HG03575 (cell line): ENCODE measurements around the gene PCDH20.

Experiments used
- ATAC-seq: cut with Tn5 transposase; IDR thresholded peaks from one replicate; pipeline ENCODE4 v1.9.1; 2021; ENCODE audit not compliant: unreplicated experiment, insufficient number of reproducible peaks, low FRiP score; ENCODE audit errors: extremely low read depth

The PCDH20 gene, protein sequence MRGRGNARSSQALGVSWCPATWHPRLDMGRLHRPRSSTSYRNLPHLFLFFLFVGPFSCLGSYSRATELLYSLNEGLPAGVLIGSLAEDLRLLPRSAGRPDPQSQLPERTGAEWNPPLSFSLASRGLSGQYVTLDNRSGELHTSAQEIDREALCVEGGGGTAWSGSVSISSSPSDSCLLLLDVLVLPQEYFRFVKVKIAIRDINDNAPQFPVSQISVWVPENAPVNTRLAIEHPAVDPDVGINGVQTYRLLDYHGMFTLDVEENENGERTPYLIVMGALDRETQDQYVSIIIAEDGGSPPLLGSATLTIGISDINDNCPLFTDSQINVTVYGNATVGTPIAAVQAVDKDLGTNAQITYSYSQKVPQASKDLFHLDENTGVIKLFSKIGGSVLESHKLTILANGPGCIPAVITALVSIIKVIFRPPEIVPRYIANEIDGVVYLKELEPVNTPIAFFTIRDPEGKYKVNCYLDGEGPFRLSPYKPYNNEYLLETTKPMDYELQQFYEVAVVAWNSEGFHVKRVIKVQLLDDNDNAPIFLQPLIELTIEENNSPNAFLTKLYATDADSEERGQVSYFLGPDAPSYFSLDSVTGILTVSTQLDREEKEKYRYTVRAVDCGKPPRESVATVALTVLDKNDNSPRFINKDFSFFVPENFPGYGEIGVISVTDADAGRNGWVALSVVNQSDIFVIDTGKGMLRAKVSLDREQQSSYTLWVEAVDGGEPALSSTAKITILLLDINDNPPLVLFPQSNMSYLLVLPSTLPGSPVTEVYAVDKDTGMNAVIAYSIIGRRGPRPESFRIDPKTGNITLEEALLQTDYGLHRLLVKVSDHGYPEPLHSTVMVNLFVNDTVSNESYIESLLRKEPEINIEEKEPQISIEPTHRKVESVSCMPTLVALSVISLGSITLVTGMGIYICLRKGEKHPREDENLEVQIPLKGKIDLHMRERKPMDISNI

DNA sequence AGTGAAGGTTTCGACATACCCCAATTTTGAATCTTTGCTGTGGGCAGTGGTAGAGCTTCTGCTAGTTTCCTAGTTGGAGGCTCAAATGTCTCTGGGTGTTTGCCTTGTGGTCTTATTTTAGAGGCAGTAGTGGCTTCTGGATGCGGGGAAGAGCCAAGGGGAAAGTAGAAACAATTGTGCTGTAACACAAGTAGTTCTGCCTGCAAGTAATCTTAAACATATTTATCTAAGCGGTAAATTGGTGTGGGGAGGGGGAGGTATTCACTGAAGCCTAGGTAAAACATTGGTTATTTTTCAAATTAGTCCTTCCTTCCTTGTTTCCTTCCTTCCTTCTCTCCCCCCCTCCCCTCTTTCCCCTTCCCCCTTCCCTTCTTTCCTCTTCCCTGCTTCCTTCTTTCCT is at the start of gene PCDH20:
Gene PCDH20, minus strand, starts transcription at position 101 of the 400 bp plus-strand sequence. CDS start 691 bp downstream, outside the sequence.
- ATAC-seq: no peak

DNA sequence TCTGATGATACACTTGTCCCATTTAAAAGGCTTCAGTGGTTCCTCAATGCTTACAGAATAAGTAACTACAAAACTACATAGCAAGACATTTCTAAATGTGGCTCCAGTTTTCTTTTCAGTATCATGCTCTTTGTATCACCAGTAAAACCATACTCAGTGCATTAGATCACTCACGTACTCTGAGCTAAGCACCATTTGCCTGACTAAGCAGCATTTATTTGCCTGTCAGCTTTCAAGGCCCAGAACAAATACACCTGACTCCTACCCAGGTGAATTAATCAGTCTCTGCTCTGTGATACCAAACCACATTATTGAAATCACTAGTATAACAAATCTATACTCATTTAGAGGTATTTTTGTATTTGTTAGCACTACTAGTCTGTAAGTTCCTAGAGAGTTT is 47.4 kb upstream of the PCDH20 start:
- ATAC-seq: no peak

DNA sequence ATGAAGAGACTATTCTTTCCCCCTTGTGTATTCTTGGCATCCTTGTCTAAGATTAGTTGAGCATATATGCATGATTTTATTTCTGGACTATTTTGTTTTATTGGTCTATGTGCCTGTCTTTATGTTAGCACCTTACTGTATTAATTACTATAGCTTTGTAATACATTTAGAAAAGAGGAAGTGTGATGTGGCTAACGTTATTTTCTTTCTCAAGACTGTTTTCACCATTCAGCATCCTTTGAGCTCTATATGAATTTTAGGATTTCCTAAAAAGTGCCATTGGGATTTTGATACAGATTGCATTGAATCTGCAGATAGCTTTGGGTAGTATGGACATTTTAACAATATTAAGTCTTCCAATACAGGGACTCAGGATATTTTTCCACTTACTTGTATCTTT is 37.5 kb upstream of the PCDH20 start:
- no peak for ATAC-seq

DNA sequence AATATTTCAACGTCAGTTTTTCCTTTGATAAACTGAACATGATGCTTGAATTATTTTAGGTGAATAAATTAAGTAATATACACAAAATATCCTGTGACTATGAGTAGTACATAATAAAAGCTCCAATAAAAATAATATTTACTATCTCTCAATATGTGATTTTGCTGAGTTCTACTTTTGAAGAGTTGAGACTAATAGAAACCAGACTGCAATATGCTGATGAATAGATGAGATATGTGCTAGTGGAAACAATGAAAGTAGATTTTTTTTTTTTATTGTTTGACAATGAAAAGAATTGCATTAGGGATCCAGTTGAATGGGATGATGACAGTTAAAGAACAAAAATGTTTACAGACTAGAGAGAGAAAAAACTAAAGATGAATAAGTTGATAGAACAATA is 16.4 kb upstream of the PCDH20 start:
- no peak for ATAC-seq

DNA sequence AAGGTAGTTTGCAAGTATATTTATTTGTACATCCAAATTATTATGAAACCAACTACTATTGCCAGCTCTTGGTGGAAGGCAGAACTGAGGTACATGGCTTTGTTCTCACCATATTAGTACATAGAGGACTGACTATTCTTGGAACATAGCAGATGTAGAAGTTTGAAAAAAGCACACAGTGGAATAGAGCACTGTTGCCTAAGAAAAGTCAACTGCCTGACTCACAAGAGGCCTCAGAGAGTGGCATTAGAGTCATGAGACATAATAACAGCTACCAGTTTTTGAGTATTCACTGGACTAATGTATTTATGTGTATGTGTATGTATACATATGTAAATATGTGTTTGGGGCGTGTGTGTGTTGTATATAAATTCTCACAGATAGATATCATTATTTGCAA is 8.3 kb upstream of the PCDH20 start:
- no peak for ATAC-seq

DNA sequence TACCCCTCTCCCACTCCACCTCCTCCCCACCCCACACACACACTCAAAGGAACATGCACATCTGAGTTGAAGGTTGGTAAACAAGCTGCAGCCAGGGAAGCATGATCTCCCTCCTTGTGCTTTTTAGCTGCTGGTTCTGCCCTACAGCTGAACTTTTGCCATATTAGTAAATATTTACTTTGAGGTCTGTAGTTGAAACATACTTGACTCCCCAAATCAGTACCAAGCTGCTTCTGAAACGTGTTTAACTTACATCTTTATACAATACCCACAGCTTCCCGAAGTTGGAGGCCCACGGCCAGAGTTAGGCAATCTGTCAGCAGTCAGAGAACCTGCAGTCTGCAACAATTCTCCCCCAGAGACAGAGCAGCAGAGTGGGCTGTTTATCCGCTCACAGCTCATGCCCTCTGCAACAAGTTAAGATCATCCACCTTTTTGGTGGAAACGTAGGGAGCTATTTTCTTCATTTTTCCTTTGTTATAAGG is 1.5 kb upstream of the PCDH20 start:
- no peak for ATAC-seq

DNA sequence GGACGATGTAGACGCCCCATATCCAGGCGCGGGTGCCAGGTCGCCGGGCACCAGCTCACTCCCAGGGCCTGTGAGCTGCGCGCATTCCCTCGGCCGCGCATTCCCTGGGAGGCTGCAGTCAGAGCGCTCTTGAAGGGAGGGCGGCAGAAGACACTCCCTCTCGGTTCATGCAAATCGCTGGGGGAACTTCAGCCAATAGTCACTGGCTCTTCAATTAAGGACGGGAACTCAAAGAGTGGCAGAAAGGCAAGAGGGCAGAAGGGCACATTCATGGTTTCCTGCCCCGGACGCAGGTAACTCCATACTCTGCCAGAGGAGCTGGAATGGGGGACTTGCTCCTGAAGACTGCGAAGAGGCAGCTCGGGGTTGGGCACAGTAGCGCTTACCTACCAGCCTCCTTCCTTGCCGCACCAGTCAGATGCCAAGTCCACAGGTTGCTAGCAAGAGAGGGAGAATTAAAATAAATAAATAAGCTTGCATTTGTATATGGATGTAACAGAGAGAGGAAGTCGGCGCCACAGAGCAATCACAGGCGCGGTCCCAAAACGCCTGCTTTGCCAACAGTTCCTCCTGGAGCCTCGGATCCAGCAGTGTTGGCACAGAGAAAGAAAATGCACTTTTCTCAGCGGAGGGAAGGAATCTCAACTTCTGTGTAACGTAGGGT is 459 bp downstream of the PCDH20 start:
- no peak for ATAC-seq

DNA sequence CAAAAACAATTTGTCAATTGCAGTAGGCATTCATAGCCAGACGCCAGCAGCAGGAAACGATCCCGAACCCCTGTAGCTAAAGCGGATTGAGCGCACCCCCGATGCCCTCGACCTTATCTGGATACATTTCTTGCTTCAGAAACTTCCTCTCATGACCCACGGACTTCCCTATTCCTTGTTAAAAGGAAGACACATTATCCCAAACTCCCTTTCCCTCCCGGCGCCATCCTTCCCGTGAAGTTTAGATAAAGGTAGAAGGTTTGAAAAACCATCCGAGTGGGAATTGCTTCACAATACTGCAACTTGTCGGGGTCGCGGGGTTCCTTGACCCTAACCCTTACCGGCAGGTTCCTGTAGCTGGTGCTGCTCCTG is 977 bp downstream of the PCDH20 start:
- ATAC-seq: no peak

DNA sequence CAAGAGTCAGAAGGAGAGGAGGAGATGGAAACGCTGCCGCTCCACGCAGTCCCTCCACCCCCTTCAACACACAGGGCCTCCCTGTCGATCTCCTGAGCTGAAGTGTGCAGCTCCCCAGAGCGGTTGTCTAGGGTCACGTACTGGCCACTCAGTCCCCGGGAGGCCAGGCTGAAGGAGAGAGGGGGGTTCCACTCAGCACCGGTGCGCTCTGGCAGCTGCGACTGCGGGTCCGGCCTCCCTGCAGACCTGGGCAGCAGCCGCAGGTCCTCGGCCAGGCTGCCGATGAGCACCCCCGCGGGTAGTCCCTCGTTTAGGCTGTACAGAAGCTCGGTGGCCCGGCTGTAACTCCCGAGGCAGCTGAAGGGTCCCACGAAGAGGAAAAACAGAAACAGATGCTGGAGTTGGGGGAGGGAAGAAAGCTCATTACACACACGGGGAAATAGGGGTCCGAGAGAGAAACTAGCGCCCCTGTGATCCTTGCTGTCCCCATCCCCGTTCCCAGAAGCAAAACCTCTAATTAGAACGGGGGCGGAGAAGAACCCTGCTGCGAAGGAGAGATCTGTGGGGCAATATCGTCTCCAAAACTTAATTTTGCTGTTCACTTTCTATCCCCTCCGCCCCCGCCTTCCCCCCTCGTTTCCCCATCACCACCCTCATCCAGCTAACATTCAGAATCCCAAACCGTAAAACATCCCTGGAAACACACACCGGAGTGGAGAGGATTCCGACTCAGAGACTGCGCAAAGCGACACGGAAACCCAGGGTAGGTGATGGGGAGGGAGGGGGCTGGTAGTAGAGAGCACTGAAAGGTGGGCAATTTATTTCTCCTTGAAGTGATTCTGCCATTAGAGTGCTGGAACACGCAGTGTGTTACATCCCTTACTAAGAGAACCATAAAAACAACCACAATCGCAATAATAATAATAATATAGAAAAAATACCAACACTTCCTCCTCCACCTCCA is 1.8 kb downstream of the PCDH20 start:
- ATAC-seq: no peak

DNA sequence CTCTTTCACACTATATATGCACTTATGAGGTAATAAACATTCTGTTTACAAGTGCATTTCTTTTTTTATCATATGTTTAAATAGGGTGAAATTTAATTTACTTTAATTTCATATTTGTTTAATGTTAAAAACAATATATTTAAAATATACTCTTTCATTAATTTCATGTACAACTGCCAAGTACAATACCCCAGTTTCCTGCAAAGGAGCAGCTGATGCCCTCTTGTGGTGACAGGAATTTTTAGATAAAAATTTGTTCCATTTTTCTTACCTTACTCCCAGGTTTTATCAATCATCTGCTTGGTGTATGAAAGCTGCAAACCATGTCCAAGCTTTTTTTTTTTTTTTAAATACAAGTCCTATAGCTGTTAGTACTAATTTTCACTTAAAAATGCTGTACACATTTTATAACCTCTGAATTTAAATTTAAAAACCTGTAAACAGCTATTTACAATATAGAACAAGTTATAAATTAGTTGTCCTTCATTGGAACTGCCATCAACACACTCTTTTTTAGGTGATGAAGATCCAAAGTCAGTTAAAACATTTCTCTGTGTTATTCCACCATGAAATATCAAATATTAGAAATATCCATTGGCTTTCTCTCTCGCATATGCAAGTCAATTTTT is 4.9 kb downstream of the PCDH20 start:
- no peak for ATAC-seq

DNA sequence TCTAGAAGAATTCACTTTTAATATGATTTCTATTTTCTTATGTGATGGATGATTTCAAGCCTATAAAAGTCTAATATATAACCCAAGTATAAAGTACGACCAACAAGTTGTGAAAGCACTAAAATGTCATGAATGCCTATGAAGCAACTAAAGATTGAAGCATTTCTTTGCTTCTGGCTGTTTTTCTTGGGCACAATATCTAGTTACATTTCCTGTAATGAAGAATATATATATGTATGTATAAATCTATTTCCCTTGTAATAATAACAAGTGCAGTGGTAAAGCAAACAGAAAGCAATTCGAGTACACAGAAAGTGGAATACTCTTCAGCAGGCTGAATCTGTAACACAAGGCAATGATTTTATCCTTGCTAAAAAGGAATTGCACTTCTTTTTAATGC is 5.4 kb downstream of the PCDH20 start:
- no peak for ATAC-seq

DNA sequence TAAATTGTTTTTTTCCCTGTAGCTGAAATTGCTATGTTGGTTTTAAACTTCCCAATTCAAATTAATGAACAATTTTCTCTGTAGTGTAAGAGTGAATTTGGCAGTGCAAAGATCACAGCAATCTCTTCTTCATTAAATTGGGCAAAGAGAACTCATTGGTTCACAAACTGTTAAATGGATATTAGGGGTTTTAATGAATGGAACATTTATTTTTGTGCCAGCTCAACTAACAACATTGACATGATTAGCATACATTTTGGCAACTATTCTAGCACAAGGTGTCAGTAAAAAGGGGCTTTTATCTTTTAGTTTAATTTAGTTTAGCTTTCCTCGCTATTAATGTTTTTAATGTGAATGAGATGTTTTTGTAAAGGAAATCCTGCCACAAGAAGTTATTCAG is 7.1 kb downstream of the PCDH20 start:
- ATAC-seq: no peak

DNA sequence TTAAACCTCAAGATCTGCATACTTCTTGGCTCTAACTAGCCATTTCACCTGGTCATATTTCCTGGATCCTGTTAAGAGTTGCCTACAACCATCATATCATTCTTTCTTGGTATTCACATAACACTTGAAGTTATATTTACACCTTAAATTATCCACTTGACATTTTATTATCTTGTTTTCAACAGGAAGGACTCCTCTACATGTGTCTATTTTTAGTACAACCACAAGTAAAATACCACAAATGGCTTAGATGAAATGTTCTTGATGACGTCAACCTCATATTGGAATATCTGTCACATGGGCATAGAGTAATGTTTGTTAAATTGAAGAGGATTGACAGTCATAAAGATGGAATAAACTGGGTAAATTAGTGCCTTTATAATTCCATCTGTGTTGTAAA is 9.4 kb downstream of the PCDH20 start:
- ATAC-seq: no peak

DNA sequence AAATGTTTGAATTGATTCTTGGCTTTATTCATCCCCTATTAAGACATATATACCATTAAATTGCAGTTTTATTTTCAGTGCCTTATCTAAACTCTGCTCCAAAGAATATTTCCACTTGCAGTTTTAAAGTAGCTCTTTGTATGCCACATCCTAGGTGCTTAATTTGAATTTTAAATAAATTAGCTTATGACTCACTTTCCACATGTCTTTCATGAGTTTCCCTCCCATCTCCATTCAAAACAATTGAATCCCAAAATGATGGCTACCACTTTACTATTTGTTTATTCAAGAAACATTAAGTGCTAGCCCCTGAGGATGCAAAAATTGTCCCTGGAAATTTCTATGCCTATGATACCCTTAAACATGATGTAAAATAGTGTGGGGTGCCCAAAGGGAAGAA is 19.5 kb downstream of the PCDH20 start:
- ATAC-seq: no peak

DNA sequence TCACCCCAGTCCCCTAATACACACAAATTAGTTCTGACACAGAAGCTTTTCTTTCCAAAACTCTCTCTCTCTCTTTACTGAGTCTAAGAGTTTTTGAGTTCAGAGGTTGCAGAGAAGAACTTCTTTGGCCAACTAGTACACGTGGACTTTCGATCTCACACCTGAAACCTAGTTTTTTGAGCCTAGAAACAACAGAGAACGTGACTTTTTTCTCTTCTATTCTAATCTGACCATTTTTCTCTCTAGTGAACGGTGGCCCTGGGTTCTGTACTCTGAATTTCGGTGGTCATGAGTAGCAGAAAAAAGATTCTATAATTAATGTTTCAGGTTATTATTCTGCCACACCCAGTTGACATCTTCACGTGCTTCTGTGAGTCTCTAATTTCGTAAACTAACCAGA is 24.2 kb downstream of the PCDH20 start:
- no peak for ATAC-seq

DNA sequence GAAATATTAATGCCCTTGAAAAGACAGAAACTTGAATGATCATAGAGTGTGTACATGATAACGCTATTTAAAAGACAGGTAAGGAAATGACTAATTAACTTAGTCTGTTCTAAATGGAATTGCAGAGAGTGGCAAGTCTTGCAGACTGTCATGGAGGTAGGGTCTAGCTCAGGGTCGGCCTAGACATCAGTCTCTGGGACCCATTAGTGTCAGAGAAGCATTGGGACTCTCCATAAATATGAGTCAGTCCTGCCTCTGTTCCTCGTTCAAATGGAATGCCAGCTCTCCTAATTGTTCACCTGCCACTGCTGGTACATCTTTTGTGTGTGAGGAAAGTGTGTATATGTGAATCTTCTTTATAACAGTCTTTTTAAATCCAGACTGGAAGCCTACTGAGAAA is 28.0 kb downstream of the PCDH20 start:
- no peak for ATAC-seq

DNA sequence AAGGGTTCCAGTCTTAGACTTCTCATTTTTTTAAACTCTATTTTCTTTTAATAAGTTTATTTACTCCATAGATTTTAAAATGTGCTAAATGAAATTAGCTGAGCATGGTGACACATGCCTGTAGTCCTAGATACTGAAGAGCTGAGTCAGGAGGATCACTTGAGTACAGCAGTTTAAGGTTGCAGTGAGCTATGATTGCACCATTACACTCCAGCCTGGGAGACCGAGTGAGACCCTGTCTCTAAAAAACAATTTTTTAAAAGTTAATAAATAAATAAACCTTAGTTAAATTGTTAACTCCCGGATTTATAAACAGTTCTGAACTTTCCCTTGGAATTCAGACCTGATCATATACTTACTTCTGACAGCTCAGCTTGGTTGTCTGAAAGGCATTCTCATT is 32.5 kb downstream of the PCDH20 start:
- no peak for ATAC-seq

DNA sequence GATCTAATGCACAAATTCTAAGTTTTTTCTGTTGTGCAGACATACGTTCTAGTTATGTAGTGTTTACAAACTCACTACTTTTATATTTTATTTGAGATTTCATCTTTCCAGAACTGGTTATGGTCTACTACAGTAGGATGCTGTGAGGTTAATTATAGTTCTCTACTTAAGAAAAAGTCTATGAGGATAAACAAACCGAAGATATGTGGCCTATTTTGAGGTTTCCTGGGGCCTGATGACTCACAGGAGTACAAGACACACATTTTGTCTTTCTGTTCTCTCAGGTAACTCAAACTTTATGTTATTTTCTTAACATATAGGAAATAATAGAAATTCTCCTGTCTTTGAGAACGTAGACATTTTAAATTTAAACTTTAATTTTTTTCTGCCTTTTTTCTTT is 45.1 kb downstream of the PCDH20 start:
- no peak for ATAC-seq
